ENCODE measurements around the gene ELAC2. TPM values are rescaled to one million over a fixed set of nuclear protein-coding genes. Genes with fewer than 3 reads are reported as not detected.

Gene ELAC2
- total RNA-seq, 2 donors from 2014 or later, result 65.3 to 77.5 TPM

GRCh38 chr17:13029340-13029739 lies 11.5 kb upstream of the ELAC2 start:
- H3K36me3 Mint-ChIP-seq, result peaks cover 0 to 2% of the 10 kb centered on the region in 2 donors
- H3K27ac Mint-ChIP-seq, result no peak overlapping the region
- peaks cover under 1 to 2% of the 10 kb centered on the region in 2 donors for H3K9me3 Mint-ChIP-seq
- DNase-seq (ENCODE audit: low spot score in 2 of 2), result no peak
- no peak for ATAC-seq

DNA sequence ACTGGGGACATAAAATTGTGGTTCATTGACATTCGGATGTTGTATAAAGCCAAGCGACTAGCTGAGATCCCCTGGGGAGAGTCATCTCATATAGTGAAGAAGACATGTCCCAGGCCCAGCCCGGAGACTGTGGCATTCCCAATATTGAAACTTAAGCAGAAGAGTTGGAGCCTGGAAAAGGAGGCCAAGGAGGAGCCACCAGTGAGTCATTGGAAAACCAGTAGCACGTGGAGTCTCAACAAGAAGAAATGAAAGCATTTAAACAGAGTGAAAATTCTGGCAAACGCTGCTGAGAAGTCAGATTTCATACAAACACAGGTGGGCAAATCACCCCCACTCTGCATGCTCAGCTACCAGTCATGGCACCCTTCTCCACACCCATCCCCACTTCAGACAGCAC lies 9.4 kb upstream of the ELAC2 start:
- ATAC-seq, result no peak

GRCh38 chr17:13025687-13026086 lies 7.9 kb upstream of the ELAC2 start:
- Mint-ChIP-seq H3K9me3 (no peaks in the 10 kb centered on the region), H3K36me3 (no peaks in the 10 kb centered on the region), H3K27ac (peak overlapping the region in 1 of 2 donors; percentile 0)
- DNase-seq (ENCODE audit: low spot score in 2 of 2), result no peak
- ATAC-seq, result no peak

More for the DNA sequence above, 9.4 kb upstream of the ELAC2 start:
- DNase-seq (ENCODE audit: low spot score in 2 of 2), result no peak
- H3K9me3 Mint-ChIP-seq, result no peaks in the 10 kb centered on the region
- no peaks in the 10 kb centered on the region for H3K36me3 Mint-ChIP-seq
- H3K27ac Mint-ChIP-seq, result no peak overlapping the region

- Mint-ChIP-seq H3K27ac (no peak overlapping the region), H3K36me3 (no peaks in the 10 kb centered on the region), H3K9me3 (no peaks in the 10 kb centered on the region)
- no peak for DNase-seq (ENCODE audit: low spot score in 2 of 2)
- peak in 1 of 2 donors; percentile 14 for ATAC-seq
Observed at GRCh38 chr17:13025258-13025627, 7.4 kb upstream of the ELAC2 start.

DNA sequence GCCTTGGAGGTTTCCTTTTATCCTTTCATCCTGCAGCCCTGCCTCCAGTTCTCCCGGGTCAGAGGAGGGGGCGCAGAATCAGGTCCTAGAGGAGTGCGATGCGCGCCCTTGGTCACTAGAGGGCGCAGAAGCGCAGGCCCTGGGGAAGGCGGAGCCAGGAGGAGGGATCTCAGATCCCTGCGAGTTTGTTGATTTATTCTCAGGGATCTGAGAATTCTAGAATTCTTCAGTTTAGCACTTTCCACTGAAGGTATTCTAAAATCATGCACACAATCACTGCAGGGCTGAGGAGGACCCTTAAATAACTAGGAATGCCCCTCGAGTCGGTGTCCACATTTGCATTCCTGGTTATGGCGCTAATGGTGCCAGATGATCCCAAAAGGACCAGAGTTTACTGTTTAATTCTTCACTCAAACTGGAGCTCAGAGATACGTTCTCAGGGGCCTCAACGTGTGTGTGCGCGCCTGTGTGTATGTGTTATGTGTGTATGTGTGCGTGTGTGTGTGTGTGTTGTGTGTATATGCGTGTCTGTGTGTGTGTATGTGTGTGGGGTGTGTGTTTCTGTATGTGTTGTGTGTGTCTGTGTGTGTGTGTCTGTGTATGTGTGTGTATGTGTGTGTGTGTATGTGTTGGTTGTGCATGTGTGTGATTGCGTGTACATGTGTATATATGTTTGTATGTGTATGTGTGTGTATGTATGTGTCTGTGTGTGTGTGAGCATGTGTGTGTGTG lies 6.9 kb upstream of the ELAC2 start:
- ATAC-seq (peak; percentile 93 to 97), DNase-seq (ENCODE audit: low spot score in 2 of 2) (peak; percentile 68 to 80)
- no peaks in the 10 kb centered on the region for H3K36me3 Mint-ChIP-seq
- no peak overlapping the region for H3K27ac Mint-ChIP-seq
- H3K9me3 Mint-ChIP-seq, result no peaks in the 10 kb centered on the region

DNA sequence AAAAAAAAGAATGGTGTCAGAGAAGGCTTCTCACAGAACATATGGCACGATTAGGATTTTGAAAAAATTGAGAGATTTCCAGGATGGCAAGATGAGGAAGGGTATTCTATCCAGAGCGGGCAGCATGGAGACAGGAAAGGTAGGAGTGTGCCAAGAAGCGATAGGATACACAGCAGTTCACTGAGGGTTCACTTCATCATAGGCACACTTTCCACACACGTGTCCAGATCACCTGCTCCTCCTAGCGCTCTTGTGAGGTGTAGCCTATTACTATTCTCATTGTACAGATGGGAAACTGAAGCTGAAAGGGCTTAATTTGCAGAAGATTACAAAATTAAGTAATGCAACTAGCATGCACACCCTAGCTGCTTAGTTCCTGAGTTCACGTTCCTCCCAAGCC lies 6.2 kb upstream of the ELAC2 start:
- peak; percentile 18 to 54 for ATAC-seq
- no peaks in the 10 kb centered on the region for H3K9me3 Mint-ChIP-seq
- H3K36me3 Mint-ChIP-seq, result no peaks in the 10 kb centered on the region
- no peak overlapping the region for H3K27ac Mint-ChIP-seq
- no peak for DNase-seq (ENCODE audit: low spot score in 2 of 2)

GRCh38 chr17:13016881-13017654 lies 759 bp downstream of the ELAC2 start:
- no peaks in the 10 kb centered on the region for H3K9me3 Mint-ChIP-seq
- H3K36me3 Mint-ChIP-seq, result peaks cover 14 to 26% of the 10 kb centered on the region in 2 donors
- DNase-seq (ENCODE audit: low spot score in 2 of 2) (peak in 1 of 2 donors; percentile 17), ATAC-seq (peak; percentile 5 to 35)
- H3K27ac Mint-ChIP-seq, result peak overlapping the region; percentile 85 to 99

GRCh38 chr17:13014801-13015200 lies 3.0 kb downstream of the ELAC2 start:
- Mint-ChIP-seq H3K9me3 (no peaks in the 10 kb centered on the region), H3K36me3 (peaks cover 14 to 34% of the 10 kb centered on the region in 2 donors), H3K27ac (peak overlapping the region in 1 of 2 donors; percentile 79)
- DNase-seq (ENCODE audit: low spot score in 2 of 2) (no peak), ATAC-seq (no peak)

DNA sequence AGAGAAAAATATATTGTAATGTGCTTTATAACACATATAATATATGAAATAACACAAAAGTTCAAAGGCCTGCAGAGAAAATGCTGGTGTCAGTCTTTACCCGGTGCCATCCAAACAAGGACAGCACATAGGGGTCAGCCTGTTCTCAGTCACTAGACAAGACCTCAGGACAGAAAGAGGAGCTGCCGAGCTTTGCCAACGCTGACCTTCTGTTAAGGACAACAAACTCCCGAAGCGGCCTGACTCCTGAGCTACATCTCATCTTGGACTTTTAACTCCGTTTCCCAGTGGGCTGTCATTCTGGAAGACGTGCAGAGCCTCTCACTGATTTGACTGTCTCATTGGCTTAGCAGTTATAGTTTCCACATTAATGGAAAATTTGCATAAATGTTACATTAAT lies 6.9 kb downstream of the ELAC2 start:
- ATAC-seq, result no peak
- no peak for DNase-seq (ENCODE audit: low spot score in 2 of 2)
- Mint-ChIP-seq H3K27ac (no peak overlapping the region), H3K9me3 (no peaks in the 10 kb centered on the region), H3K36me3 (peaks cover 6 to 26% of the 10 kb centered on the region in 2 donors)

- ATAC-seq (no peak), DNase-seq (ENCODE audit: low spot score in 2 of 2) (no peak)
- Mint-ChIP-seq H3K36me3 (peaks cover 8 to 13% of the 10 kb centered on the region in 2 donors), H3K9me3 (no peaks in the 10 kb centered on the region), H3K27ac (no peak overlapping the region)
Observed at GRCh38 chr17:13008461-13008860, 9.4 kb downstream of the ELAC2 start.

DNA sequence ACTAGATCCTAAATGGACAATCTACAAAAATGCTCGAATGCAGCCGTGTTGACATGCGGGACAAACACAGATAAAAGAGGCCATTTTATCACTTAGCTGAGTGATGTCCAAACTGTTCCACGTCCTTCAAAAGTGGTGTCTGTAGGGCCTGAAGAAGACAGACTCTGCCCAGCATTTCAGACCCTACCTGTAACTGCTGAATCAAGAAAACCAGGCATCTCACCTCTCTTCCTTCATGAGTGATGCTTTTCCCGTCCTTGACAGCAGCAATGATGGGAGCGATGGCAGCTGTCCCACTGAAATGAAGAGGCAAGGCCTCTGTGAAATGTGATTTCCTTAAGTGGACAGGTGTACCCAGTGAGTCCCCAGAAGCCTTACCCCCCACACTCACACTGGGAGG lies 12.3 kb downstream of the ELAC2 start:
- Mint-ChIP-seq H3K27ac (peak overlapping the region in 1 of 2 donors; percentile 60), H3K36me3 (peaks cover 4 to 7% of the 10 kb centered on the region in 2 donors), H3K9me3 (no peaks in the 10 kb centered on the region)
- ATAC-seq (no peak), DNase-seq (ENCODE audit: low spot score in 2 of 2) (no peak)

DNA sequence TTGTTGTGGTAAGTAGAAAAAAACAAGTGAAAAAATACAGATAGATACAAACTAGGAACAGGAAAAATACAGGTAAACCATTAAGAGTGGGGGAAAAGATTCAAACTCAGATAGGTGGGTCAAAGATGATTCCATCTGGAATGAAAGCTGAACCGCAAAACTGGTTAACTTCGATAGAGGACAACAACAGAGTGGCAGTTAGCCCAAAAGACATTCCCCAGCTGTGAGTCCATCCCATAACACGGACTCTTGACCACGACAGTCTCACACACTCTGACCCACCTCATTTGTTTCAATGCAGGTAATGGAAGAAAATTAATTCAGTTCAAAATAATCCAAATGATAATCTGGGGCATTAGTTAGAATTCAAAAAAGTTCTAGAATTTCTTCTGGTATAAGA lies 13.5 kb downstream of the ELAC2 start:
- H3K9me3 Mint-ChIP-seq, result no peaks in the 10 kb centered on the region
- peak overlapping the region in 1 of 2 donors; percentile 14 for H3K27ac Mint-ChIP-seq
- ATAC-seq (no peak), DNase-seq (ENCODE audit: low spot score in 2 of 2) (no peak)
- H3K36me3 Mint-ChIP-seq, result peaks cover 0 to 7% of the 10 kb centered on the region in 2 donors

DNA sequence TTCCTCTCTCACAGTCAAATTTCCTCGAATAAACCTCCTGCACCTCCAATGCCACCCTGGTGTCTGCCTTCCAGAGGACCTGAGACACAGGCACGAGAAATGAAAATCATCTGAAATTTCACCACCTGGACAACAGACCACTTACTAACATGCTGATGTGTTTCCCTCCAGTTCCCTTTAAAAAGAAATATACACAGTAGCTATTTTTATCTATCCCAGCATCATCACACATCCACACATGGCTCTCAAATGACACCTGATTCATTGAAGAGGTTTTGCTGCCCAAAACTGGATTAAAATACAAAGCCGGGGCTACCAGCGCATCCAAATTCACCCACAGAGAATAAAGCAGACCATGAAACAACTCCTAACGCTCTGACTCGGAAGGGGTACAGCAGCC lies 13.9 kb downstream of the ELAC2 start:
- peaks cover 0 to 7% of the 10 kb centered on the region in 2 donors for H3K36me3 Mint-ChIP-seq
- no peak for DNase-seq (ENCODE audit: low spot score in 2 of 2)
- H3K9me3 Mint-ChIP-seq, result no peaks in the 10 kb centered on the region
- ATAC-seq, result no peak
- H3K27ac Mint-ChIP-seq, result peak overlapping the region; percentile 14 to 67

DNA sequence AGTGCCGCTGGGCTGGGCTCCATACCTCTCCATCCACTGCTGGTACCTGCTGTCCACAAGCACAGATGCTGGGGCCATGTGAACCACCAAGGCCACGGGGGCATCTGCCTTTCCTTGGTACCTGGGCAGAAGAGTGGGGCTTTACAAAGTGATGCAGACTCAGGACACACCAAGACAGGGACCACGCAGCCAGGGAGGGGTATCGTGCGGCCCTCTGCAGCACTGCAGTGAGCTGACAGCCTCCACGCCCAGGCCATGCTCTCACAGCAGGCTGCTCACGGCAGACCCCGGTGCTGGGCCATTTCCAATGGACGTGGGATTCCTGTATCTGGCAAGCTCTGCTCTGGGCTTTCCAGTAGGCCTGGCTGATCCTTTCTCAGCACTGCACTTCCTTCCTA lies 14.4 kb downstream of the ELAC2 start:
- H3K36me3 Mint-ChIP-seq, result peaks cover 0 to 10% of the 10 kb centered on the region in 2 donors
- ATAC-seq, result peak; percentile 28 to 33
- no peak for DNase-seq (ENCODE audit: low spot score in 2 of 2)
- no peaks in the 10 kb centered on the region for H3K9me3 Mint-ChIP-seq
- H3K27ac Mint-ChIP-seq, result peak overlapping the region in 1 of 2 donors; percentile 14

DNA sequence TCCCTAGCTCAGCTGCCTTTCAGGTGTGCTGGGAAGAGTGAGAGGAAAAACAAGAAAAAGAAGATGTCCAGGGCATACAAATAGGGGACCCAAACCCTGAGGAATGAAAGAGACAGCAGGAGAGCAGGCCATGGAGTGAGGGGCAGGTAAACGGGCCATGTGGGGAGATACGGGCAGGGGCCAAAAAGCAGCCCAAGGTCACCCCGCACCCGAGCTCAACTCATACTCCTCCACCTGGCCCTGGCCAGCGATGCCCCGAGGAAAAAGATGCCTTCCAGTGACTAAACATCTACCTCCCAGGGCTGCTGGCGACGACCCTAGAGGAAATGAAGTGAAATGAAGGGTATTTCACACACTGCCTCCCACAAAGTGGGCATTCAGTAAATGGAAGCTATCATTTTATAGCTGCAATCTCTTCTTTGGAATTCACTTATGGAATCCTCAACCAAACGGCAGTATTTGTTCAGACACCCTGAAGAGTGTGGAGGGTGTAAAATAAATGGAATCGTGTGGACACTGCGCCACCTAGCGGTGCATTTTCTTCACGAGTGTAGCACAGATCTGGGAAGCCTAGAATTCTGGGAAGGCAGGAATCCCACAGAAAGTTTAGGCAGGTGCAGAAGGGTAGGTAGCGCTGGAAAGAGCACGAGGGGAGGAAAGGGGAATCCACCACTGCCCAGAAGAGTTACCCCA lies 14.9 kb downstream of the ELAC2 start:
- Mint-ChIP-seq H3K9me3 (no peaks in the 10 kb centered on the region), H3K27ac (no peak overlapping the region), H3K36me3 (peaks cover under 1 to 12% of the 10 kb centered on the region in 2 donors)
- ATAC-seq (peak; percentile 41 to 46), DNase-seq (ENCODE audit: low spot score in 2 of 2) (peak in 1 of 2 donors; percentile 56)

GRCh38 chr17:13001991-13002615 lies 15.7 kb downstream of the ELAC2 start:
- peaks cover 8 to 12% of the 10 kb centered on the region in 2 donors for H3K36me3 Mint-ChIP-seq
- no peaks in the 10 kb centered on the region for H3K9me3 Mint-ChIP-seq
- H3K27ac Mint-ChIP-seq, result no peak overlapping the region

GRCh38 chr17:13000561-13000960 lies 17.3 kb downstream of the ELAC2 start:
- ATAC-seq, result no peak
- H3K27ac Mint-ChIP-seq, result no peak overlapping the region
- H3K36me3 Mint-ChIP-seq, result peaks cover 8 to 22% of the 10 kb centered on the region in 2 donors
- no peaks in the 10 kb centered on the region for H3K9me3 Mint-ChIP-seq
- DNase-seq (ENCODE audit: low spot score in 2 of 2), result no peak

More at GRCh38 chr17:13001991-13002615, 15.7 kb downstream of the ELAC2 start:
- ATAC-seq (no peak), DNase-seq (ENCODE audit: low spot score in 2 of 2) (no peak)

Data from activated naive CD4-positive, alpha-beta T cell treated with anti-CD3 and anti-CD28 coated beads, Interleukin-2, amount 50 U/mL, for 72 hours (primary cell).